RKO (cell line): ENCODE results near the gene TYMP.

Experiments
- DNase-seq: peaks from one replicate; pipeline ENCODE4 v3.0.0-alpha.2; 2016; ENCODE audit warnings: low spot score

TYMP gene

GRCh38 chr22:50505276-50505775 lies 24.5 kb downstream of the TYMP start:
- DNase-seq: no peak

GRCh38 chr22:50504369-50505211 lies 25.2 kb downstream of the TYMP start:
- DNase-seq: no peak

- DNase-seq: no peak
Measured at GRCh38 chr22:50503475-50504145, 26.2 kb downstream of the TYMP start.

GRCh38 chr22:50502628-50503474 lies 27.0 kb downstream of the TYMP start:
- DNase-seq: no peak

GRCh38 chr22:50502096-50502495 lies 27.7 kb downstream of the TYMP start:
- DNase-seq: no peak

GRCh38 chr22:50500452-50500851 lies 29.4 kb downstream of the TYMP start:
- no peak for DNase-seq

GRCh38 chr22:50498322-50498890 lies 31.4 kb downstream of the TYMP start:
- DNase-seq: peak; percentile 30

- no peak for DNase-seq
Measured at GRCh38 chr22:50497093-50497492, 32.7 kb downstream of the TYMP start.

GRCh38 chr22:50490531-50491308 lies 39.1 kb downstream of the TYMP start:
- DNase-seq: no peak

GRCh38 chr22:50489363-50490243 lies 40.2 kb downstream of the TYMP start:
- DNase-seq: no peak

GRCh38 chr22:50488886-50489285 lies 40.9 kb downstream of the TYMP start:
- no peak for DNase-seq

GRCh38 chr22:50488006-50488677 lies 41.7 kb downstream of the TYMP start:
- no peak for DNase-seq

- no peak for DNase-seq
Measured at GRCh38 chr22:50487290-50488005, 42.4 kb downstream of the TYMP start.

- no peak for DNase-seq
Measured at GRCh38 chr22:50486561-50487289, 43.1 kb downstream of the TYMP start, which contains the start of gene MIOX. MIOX (plus strand) TSS chr22:50486859; CDS start chr22:50486898, 39 bp downstream.

- no peak for DNase-seq
Measured at GRCh38 chr22:50485221-50486131, 44.3 kb downstream of the TYMP start.

- no peak for DNase-seq
Measured at GRCh38 chr22:50483977-50484853, 45.6 kb downstream of the TYMP start.
